HL-60 (cell line): Measurements from ENCODE around the gene MYG1.

Experiments used
- DNase-seq, 2 experiments: peaks; one replicate each; pipeline ENCODE4 v3.0.0-alpha.2; 2010 to 2020; ENCODE audit warnings: low read depth in 1 of 2, low spot score in 1 of 2
- H3K27ac ChIP-seq: fragments of 250-450 bp; sonication (Bioruptor Pico); replicated peaks from 2 replicates; pipeline ENCODE4 v1.5.1; 2020; ENCODE audit warnings: mild to moderate bottlenecking, moderate library complexity
- H3K27me3 ChIP-seq: fragments of 250-450 bp; sonication (Bioruptor Pico); 2 replicates; pipeline ENCODE4 v1.5.1; 2021; ENCODE audit warnings: mild to moderate bottlenecking, moderate library complexity; ENCODE audit not compliant: insufficient read depth, poor library complexity, severe bottlenecking
- H3K4me3 ChIP-seq: replicated peaks from 2 replicates; pipeline ENCODE4 v1.5.1; 2011; ENCODE audit warnings: mild to moderate bottlenecking, control low read depth, low read length; ENCODE audit not compliant: insufficient read depth
- GABPA ChIP-seq: IDR thresholded peaks from 2 replicates; pipeline ENCODE4 v1.6.1; 2012; ENCODE audit warnings: low read depth
- POLR2AphosphoS5 ChIP-seq: IDR thresholded peaks from 2 replicates; pipeline ENCODE4 v1.6.1; 2012; ENCODE audit warnings: low read depth
- SPI1 ChIP-seq: IDR thresholded peaks from 2 replicates; pipeline ENCODE4 v1.6.1; 2012; ENCODE audit warnings: low read depth, mild to moderate bottlenecking, borderline replicate concordance
- TF ChIP-seq, protein P1 (sequence below): IDR thresholded peaks from 2 replicates; pipeline ENCODE4 v1.6.1; 2012; ENCODE audit warnings: low read depth; ENCODE audit not compliant: insufficient replicate concordance
- TF ChIP-seq, protein P2 (sequence below): IDR thresholded peaks from one replicate; pipeline ENCODE4 v1.5.1; 2011; ENCODE audit warnings: low read length, control low read depth, inconsistent platforms; ENCODE audit not compliant: insufficient read depth

MYG1 gene

DNA sequence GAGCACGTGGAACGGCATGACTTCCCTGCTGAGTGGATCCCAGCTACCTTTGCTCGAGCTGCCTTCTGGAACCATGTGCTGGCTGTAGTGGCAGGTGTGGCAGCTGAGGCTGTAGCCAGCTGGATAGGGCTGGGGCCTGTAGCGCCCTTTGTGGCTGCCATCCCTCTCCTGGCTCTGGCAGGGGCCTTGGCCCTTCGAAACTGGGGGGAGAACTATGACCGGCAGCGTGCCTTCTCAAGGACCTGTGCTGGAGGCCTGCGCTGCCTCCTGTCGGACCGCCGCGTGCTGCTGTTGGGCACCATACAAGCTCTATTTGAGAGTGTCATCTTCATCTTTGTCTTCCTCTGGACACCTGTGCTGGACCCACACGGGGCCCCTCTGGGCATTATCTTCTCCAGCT lies 46.2 kb upstream of the MYG1 start:
- no peak for DNase-seq
- Histone ChIP-seq H3K27ac (no peak overlapping the region), H3K4me3 (peak overlapping the region; percentile 94; the same call in 1 of the 2 replicates), H3K27me3 (no peaks in the 10 kb centered on the region)
- TF ChIP-seq POLR2AphosphoS5 = no peak
- TF ChIP-seq GABPA = no peak
- TF ChIP-seq, protein P1, sequence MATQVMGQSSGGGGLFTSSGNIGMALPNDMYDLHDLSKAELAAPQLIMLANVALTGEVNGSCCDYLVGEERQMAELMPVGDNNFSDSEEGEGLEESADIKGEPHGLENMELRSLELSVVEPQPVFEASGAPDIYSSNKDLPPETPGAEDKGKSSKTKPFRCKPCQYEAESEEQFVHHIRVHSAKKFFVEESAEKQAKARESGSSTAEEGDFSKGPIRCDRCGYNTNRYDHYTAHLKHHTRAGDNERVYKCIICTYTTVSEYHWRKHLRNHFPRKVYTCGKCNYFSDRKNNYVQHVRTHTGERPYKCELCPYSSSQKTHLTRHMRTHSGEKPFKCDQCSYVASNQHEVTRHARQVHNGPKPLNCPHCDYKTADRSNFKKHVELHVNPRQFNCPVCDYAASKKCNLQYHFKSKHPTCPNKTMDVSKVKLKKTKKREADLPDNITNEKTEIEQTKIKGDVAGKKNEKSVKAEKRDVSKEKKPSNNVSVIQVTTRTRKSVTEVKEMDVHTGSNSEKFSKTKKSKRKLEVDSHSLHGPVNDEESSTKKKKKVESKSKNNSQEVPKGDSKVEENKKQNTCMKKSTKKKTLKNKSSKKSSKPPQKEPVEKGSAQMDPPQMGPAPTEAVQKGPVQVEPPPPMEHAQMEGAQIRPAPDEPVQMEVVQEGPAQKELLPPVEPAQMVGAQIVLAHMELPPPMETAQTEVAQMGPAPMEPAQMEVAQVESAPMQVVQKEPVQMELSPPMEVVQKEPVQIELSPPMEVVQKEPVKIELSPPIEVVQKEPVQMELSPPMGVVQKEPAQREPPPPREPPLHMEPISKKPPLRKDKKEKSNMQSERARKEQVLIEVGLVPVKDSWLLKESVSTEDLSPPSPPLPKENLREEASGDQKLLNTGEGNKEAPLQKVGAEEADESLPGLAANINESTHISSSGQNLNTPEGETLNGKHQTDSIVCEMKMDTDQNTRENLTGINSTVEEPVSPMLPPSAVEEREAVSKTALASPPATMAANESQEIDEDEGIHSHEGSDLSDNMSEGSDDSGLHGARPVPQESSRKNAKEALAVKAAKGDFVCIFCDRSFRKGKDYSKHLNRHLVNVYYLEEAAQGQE = no peak
- no peak for TF ChIP-seq SPI1
- TF ChIP-seq, protein P2, sequence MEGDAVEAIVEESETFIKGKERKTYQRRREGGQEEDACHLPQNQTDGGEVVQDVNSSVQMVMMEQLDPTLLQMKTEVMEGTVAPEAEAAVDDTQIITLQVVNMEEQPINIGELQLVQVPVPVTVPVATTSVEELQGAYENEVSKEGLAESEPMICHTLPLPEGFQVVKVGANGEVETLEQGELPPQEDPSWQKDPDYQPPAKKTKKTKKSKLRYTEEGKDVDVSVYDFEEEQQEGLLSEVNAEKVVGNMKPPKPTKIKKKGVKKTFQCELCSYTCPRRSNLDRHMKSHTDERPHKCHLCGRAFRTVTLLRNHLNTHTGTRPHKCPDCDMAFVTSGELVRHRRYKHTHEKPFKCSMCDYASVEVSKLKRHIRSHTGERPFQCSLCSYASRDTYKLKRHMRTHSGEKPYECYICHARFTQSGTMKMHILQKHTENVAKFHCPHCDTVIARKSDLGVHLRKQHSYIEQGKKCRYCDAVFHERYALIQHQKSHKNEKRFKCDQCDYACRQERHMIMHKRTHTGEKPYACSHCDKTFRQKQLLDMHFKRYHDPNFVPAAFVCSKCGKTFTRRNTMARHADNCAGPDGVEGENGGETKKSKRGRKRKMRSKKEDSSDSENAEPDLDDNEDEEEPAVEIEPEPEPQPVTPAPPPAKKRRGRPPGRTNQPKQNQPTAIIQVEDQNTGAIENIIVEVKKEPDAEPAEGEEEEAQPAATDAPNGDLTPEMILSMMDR = no peak

DNA sequence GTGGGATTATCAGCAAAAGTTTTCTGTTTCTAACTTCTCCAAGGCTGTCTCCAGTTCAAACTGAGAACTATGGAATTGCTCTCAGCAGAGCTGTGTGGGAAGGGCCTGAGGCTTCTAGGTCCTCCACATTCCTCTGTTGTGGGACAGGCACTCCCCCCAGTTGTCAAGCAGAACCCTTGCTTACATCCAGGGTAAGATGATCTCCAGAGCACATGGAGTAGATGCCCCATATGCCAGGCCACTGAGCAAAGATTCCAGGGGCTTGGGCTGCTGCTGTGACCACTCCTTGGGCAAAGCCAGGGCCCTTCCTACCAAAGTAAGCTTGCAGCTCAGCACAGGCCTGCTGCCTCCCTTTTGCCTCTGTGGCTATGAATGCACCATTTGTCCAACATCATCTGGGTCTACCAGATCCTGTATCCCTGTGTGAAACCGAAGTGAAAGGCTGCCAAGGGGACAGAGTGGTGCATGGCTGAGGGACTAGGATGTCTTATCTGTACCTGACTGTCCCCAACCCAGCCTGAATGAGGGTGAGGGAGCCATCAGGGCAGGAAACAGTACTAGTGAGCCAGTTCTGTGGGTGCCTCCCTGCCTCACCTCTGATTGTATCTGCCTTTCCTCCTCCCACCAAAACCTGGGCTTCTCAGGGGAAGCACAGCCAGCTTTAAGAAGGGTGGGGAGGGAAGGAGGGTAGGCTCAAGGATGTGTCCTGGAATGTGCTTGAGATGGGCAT lies 44.5 kb upstream of the MYG1 start:
- Histone ChIP-seq H3K4me3 (no peak overlapping the region), H3K27me3 (no peaks in the 10 kb centered on the region), H3K27ac (no peak overlapping the region; the same call in 1 of the 2 replicates)
- no peak for DNase-seq
- TF ChIP-seq, protein P2 = no peak
- TF ChIP-seq, protein P1 = no peak
- no peak for TF ChIP-seq POLR2AphosphoS5
- no peak for TF ChIP-seq GABPA
- no peak for TF ChIP-seq SPI1

DNA sequence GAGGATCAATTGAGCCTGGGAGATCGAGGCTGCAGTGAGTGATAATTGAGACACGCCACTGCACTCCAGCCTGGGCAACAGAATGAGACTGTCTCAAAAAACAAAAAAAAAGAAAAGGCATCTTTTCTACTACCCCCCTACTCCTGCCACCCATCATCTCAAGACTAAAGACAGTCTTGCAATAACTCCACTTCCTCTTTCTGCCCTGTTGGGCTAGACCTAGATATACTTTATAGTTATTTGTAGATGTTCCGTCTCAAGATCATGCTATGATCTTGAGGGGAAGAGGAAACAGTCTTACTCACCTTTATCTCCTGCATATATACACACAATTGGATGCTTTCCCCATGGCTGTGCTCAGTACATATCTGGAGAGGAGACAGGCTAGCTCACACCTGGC lies 43.5 kb upstream of the MYG1 start:
- peak in 1 of 2 experiments; percentile 76 for DNase-seq
- Histone ChIP-seq H3K27ac (peak overlapping the region; percentile 24), H3K4me3 (no peak overlapping the region), H3K27me3 (no peaks in the 10 kb centered on the region)
- TF ChIP-seq GABPA (no peak), SPI1 (peak; percentile 100)

DNA sequence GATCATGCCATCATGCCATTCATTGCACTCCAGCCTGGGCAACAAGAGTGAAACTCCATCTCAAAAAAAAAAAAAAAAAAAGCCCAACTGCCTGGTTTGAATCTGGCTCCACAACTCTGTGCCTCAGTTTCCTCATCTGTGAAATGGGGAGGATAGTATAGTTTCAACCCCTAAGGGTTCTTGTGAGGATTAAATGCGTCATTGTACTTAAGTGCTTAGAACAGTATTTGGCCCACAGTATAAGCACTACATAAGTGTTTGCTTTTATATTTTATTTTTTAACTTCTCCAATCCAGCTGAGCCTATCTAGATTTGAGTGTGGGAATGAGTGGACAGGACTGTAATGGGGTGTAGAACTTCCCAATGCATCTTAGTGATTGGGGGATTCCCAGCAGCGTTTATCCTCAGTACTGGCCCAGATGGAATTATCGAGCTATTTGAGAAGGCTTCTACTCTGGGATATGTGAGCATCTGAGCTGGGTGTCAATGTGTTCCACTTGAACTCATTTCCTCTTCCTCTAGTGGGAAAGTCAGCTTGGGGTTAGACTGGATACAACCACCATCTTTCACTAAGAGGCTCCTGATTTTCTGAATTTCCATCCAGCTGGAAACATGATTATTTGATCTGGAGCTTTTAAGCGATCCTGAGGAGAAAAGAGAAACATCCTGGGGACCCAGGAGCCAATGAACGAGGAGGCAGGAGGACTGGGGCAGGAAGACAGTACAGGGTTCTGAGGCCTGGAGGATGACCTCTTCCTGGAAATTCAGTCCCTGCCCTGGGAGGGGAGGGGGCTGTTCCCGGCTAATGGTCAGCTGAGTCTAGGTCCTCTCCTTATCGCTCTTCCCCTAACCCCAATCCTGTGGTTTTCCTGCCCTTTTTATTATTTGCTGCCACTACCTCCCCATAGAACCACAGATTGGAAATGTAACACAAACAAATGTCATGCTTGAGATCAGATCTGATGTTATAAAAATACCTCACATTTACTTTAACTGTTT lies 40.7 kb upstream of the MYG1 start:
- TF ChIP-seq GABPA (no peak), SPI1 (no peak), POLR2AphosphoS5 (no peak)
- TF ChIP-seq, protein P2 = no peak
- DNase-seq = no peak

More for the DNA sequence above, 40.7 kb upstream of the MYG1 start:
- H3K4me3 ChIP-seq = no peak overlapping the region
- H3K27me3 ChIP-seq = no peaks in the 10 kb centered on the region
- H3K27ac ChIP-seq = no peak overlapping the region
